Right hindlimb (tissue), 1 donor: ENCODE measurements around the gene TGFBR3L.

Experiments used
- DNase-seq: peaks from one replicate; pipeline ENCODE4 v3.0.0-alpha.2; 2018

TGFBR3L gene

GRCh38 chr19:7904074-7905020, 10.3 kb upstream of the TGFBR3L start:
- DNase-seq, result peak; percentile 68

GRCh38 chr19:7905268-7905667, 9.4 kb upstream of the TGFBR3L start:
- no peak for DNase-seq

- no peak for DNase-seq
Measured at GRCh38 chr19:7905859-7906258, 8.8 kb upstream of the TGFBR3L start.

GRCh38 chr19:7907122-7907521, 7.5 kb upstream of the TGFBR3L start:
- no peak for DNase-seq

DNA sequence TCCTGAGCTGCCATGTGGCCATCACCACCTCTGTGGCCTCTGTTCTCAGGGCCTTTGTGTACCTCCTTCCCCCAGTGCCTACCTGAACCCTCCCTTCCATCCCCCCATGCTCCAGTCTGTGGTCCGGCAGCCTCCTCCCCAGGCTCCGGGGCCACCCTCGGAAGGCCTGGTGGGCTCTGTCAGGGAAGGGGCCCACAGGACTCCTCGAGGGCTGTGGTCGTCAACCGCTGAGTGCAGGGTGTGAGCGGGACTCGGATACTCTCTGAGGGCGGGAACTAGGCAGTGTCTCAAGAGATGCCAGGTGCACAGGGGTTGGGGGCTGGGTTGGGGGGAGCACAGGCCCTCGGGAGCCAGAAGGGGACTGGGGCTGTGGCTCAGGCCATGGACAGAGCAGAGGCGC, 7.1 kb upstream of the TGFBR3L start:
- DNase-seq, result no peak

GRCh38 chr19:7908078-7908699, 6.4 kb upstream of the TGFBR3L start:
- no peak for DNase-seq

GRCh38 chr19:7908742-7909461, 5.7 kb upstream of the TGFBR3L start:
- DNase-seq, result no peak

DNA sequence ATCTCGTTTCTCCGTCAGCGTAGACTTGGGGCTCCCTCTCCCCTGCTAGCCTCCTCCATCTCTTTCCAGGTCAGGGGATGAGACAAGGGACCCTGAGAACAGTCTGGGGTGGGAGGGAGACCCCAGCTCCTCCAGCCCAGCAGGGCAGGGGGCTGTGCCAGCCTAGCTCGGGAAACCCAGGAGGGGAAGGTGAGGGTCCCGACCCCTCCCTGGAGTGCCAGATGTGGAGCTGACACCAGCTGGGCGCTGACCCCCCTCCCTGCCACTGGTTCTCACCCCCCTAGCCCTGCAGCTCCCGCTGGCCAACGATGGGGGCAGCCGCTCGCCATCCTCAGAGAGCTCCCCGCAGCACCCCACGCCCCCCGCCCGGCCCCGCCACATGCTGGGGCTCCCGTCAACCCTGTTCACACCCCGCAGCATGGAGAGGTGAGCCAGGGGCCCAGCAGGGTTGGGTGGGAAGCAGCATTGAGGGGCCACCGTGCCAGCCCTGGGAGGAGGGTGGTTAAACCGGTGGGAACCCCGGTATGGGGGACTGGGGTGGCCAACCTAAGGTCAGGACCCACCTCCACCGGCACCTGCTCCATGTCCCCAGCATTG, 5.1 kb upstream of the TGFBR3L start:
- DNase-seq, result no peak

DNA sequence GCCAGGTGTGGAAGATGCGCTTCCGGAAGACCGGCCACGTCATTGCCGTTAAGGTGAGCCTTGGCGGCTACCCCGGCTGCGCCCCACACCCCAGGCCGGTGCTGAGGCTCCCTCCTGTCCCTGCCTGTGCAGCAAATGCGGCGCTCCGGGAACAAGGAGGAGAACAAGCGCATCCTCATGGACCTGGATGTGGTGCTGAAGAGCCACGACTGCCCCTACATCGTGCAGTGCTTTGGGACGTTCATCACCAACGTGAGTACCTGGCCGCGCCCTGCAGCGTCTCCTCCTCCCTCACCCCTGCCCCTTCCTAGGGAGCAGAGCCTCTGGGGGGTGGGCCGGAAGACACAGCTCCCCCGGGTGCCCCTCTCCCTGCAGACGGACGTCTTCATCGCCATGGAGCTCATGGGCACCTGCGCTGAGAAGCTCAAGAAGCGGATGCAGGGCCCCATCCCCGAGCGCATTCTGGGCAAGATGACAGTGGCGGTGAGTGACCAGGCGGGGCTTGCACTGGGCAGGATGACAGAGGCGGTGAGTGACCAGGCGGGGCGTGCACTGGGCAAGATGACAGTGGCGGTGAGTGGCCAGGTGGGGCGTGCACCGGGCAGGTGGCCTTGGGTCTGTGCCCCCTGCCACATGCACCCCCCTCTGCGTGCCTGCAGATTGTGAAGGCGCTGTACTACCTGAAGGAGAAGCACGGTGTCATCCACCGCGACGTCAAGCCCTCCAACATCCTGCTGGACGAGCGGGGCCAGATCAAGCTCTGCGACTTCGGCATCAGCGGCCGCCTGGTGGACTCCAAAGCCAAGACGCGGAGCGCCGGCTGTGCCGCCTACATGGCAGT, 4.1 kb upstream of the TGFBR3L start:
- DNase-seq, result no peak

GRCh38 chr19:7911508-7912143, 3.0 kb upstream of the TGFBR3L start:
- no peak for DNase-seq

DNA sequence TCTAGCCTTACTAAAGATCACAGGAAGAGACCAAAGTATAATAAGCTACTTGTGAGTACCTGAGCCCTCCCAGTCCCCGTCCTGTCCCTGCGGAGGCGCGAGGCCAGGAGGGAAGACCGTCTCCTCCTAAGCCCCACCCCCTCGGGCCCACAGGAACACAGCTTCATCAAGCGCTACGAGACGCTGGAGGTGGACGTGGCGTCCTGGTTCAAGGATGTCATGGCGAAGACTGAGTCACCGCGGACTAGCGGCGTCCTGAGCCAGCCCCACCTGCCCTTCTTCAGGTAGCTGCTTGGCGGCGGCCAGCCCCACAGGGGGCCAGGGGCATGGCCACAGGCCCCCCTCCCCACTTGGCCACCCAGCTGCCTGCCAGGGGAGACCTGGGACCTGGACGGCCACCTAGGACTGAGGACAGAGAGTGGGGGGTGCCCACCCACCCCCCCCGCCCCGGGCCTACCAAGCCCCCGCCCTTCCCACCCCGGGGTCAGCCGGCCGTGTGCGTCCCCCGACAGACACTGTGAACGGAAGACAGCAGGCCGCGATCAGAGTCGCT, 2.4 kb upstream of the TGFBR3L start:
- DNase-seq, result no peak

DNA sequence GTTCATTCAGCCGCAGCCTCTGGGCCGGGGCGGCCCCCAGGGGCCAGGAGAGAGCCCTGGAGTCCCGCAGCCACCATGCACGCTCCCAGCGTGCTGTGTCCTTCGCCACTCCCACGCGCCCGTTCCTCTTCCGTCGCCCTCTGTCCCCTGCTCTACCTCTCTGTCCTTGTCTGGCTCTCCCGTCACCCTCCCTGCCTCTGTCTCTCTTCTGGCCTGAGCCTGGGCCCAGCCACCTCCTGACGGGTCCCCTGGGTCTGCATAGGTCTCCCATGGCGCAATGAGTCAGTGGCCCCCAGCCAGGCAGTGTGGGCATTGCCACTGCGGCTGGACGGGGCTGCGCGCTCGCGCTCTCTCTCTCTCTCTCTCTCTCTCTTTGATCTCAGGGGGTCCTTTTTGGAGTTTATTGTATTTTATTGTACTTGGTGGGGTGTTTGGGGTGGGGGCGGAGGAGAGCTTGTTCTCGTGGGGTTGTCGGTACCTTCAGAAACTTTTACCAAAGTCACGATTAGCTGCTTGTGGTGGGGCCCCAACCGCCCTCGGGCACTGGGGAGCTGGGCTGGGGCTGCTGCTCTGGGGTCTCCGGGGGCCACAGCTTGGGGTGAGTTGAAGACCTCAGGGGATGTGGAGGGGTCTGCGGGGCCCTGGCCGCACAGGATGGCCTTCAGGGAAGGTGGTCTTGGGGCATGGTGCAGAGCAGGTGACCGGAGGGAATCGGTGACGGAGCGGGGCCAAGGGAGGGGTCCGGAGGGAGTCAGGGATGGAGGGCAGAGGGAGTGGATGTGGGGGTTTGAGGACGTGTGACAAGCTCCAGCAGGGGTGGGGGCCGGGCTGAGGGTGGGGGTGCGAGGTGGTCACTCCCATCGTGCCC, 1.7 kb upstream of the TGFBR3L start:
- DNase-seq, result no peak

DNA sequence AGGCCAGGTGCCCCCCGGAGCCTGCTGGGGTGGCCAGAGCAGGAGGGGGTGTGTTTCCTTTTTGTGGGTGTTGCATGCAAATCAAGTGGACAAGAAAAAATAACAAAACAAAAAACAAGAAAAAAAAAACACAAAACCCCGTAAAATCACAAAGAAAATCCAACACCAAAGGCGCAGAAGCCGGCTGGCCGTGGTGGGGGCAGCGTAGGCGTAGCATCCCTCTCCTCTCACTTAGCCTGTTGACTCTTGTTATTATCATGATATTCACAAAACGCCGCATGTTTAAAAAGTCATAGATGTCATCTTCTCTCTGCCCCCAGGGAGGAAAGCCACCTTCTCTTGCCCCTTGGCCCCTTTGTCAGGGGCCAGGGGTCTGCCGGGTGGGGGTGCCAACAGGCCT, 978 bp upstream of the TGFBR3L start:
- no peak for DNase-seq

DNA sequence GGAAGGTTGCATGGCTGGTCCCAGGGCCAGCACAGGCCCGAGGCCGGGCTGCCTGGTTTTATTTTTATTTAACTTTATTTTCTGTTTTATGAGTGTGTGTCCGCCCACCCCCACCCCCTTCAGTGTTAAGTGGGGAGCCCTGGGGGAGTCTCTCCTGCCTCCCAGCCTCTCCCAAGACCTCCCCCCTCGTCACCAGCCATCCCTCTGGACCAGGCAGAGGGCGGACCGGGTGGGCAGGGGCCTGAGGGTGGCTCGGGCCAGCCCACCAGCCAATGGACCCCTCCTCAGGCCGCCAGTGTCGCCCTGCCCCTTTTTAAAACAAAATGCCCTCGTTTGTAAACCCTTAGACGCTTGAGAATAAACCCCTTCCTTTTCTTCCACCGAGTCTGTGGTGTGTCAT, 531 bp upstream of the TGFBR3L start:
- DNase-seq, result no peak

GRCh38 chr19:7915250-7916102, 846 bp downstream of the TGFBR3L start:
- no peak for DNase-seq

GRCh38 chr19:7916103-7916954, 1.7 kb downstream of the TGFBR3L start:
- no peak for DNase-seq

- no peak for DNase-seq
Measured at GRCh38 chr19:7916955-7917266, 2.3 kb downstream of the TGFBR3L start.

DNA sequence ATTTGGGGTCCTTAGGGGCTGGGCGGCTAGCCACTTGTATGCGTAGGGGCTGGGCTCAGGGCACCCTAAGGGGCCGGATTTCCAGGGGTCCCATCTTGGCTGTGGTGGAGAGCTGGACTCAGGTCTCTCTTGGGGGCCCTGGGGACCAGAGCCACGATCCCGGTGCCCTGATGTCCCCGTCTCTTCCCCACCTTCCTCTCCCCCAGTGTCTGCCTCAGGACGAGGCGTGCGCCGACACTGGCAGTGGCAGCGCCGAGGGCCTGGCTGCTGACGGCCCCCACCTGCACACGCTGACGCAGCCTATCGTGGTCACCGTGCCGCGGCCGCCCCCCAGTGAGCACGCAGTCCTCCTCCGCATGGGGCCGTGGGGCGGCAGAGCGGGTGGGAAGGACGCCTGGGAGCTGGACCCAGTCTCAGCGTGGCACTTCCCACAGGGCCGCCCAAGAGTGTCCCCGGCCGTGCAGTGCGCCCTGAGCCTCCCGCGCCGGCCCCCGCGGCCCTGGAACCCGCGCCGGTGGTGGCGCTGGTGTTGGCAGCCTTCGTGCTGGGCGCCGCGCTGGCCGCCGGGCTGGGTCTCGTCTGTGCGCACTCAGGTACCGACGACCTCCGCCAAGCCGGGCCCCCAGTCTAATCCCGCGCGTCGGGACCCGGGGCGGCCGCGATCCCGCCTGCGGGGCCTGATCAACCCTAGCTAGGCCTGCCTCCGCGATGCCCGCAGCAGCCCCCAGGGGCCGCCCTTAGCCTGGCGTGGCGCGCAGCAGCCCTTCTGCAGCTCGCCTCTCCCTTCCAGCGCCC, 2.8 kb downstream of the TGFBR3L start:
- DNase-seq, result no peak
